Breast epithelium (tissue), 4 donors: ENCODE results near the gene RRP36. TPM values are rescaled to one million over a fixed set of nuclear protein-coding genes. Genes with fewer than 3 reads are reported as not detected.

Experiments
- DNase-seq, 2 donors: peaks; one replicate each; pipeline ENCODE4 v3.0.0-alpha.2; 2019; ENCODE audit warnings: low spot score in 2 of 2
- H3K27ac ChIP-seq, 2 donors: fragments of 200-600 bp; sonication (generic) in 1 of 2; one replicate each; pipeline ENCODE4 v1.5.1; 2016 to 2019; ENCODE audit warnings: mild to moderate bottlenecking in 1 of 2
- H3K27me3 ChIP-seq, 2 donors: fragments of 200-600 bp; sonication (generic) in 1 of 2; one replicate each; pipeline versions ENCODE4 v1.5.1 to v1.6.0; 2017 to 2019; ENCODE audit warnings: control low read depth in 1 of 2, mild to moderate bottlenecking in 1 of 2
- H3K36me3 ChIP-seq: fragments of 200-600 bp; one replicate; pipeline ENCODE4 v1.5.1; 2019
- H3K4me1 ChIP-seq, 2 donors: fragments of 200-600 bp; sonication (generic); one replicate each; pipeline ENCODE4 v1.5.1; 2016 to 2019; ENCODE audit warnings: control low read depth in 1 of 2
- H3K4me3 ChIP-seq, 3 donors: fragments of 200-600 bp; sonication (generic); 1 replicate in 2 of 3; 2 replicates in 1 of 3; pipeline ENCODE4 v1.5.1; 2016 to 2019; ENCODE audit warnings: mild to moderate bottlenecking in 3 of 3, moderate library complexity in 2 of 3
- H3K9me3 ChIP-seq, 2 donors: fragments of 200-600 bp; sonication (generic) in 1 of 2; one replicate each; pipeline ENCODE4 v1.5.1; 2016 to 2019; ENCODE audit warnings: control low read depth in 1 of 2
- CTCF ChIP-seq, 3 donors: fragments of 450-650 bp; IDR thresholded peaks; one replicate each; pipeline ENCODE4 v1.5.1; 2016 to 2017; ENCODE audit warnings: antibody characterized with exemption in 3 of 3, mild to moderate bottlenecking in 3 of 3, moderate library complexity in 3 of 3
- POLR2A ChIP-seq: fragments of 450-650 bp; IDR thresholded peaks from one replicate; pipeline ENCODE4 v1.6.1; 2016; ENCODE audit warnings: antibody characterized with exemption, mild to moderate bottlenecking, moderate library complexity
- POLR2AphosphoS5 ChIP-seq, 3 donors: sonication (generic); formaldehyde crosslinking; IDR thresholded peaks; one replicate each; pipeline ENCODE4 v1.6.1; 2017; ENCODE audit warnings: antibody characterized with exemption in 3 of 3
- intact Hi-C: fragments of 100-400 bp; cut with DNase I; formaldehyde crosslinking; loops from one replicate; pipeline ENCODE4 v1.15.1; 2023; ENCODE audit warnings: low total_unique reads
- total RNA-seq, 3 donors: library from RNA; depleted of rRNA; stranded (reverse); fragments of >200 nt; gene quantifications; one replicate each; pipeline ENCODE4 v1.1.0, GENCODE V29; 2016

RRP36 gene
- total RNA-seq, 3 donors from 2014 or later: 48.8 to 69.2 (median 56.3) TPM

- no peaks in the 10 kb centered on the region for H3K27me3 ChIP-seq
Measured at GRCh38 chr6:43043310-43043709, 21.9 kb downstream of the RRP36 start.

DNA sequence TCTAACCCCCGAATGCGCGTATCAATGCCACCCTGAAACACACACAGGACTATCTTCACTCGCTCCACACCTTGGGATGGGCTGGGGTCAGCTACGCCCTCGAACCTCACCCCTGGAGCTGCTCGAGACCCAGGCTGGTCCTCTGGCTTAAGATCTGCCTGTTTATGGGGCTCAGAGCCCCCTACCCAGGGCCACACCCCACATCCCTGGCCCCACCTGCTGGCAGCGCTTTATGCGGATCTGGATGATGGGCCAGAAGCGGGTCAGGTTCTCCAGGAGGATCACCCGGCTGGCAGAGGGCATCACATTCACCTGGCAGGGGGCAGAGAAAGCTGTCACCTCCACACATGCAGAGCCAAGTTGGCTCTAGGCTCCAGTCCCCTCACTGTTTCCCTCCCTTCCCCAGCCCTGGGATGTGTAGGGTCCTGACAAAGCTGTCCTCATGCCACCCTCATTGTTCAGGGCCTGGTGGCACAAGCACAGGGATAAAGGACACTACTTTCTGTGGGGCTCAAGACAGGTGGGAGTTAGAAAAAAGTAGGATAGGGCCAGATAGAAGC is 24.0 kb downstream of the RRP36 start:
- no peak for TF ChIP-seq POLR2A
- no peak for TF ChIP-seq POLR2AphosphoS5 (IDR thresholded peaks at IDR 0.05)
- no peak for TF ChIP-seq CTCF (IDR thresholded peaks at IDR 0.05)
- intact Hi-C loops: no loop called here
- Histone ChIP-seq H3K4me1 (no peaks in the 10 kb centered on the region), H3K27ac (no peak overlapping the region), H3K9me3 (no peaks in the 10 kb centered on the region), H3K4me3 (no peak overlapping the region), H3K27me3 (no peaks in the 10 kb centered on the region), H3K36me3 (no peaks in the 10 kb centered on the region)
- DNase-seq: no peak

More at GRCh38 chr6:43043310-43043709, 21.9 kb downstream of the RRP36 start:
- no peak overlapping the region for H3K4me3 ChIP-seq
- TF ChIP-seq CTCF (IDR thresholded peaks at IDR 0.05) (no peak), POLR2A (no peak), POLR2AphosphoS5 (IDR thresholded peaks at IDR 0.05) (no peak)
- DNase-seq: no peak
- no peaks in the 10 kb centered on the region for H3K9me3 ChIP-seq
- H3K27ac ChIP-seq: no peak overlapping the region
- no peaks in the 10 kb centered on the region for H3K36me3 ChIP-seq
- intact Hi-C loops: no loop called here
- no peaks in the 10 kb centered on the region for H3K4me1 ChIP-seq

DNA sequence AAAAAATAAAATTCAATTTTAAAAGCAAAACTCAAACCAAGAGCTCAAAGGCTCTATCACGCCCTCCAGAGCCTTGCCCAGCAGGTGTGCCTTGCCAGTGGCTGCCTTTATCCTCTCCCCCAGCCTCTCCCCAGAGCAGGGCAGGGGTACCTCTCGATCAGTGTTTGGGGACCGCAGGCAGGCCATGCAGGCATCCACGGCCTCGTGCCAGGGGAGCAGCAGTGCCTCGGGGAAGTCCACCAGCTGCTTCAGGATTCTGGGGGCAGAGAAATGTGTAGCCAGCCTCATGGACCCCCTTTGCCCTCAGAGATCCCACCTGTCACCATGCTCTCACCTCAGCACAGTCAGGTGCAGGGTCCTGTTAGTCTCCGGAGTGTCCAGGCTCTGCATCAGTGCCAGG is 26.6 kb downstream of the RRP36 start:
- Histone ChIP-seq H3K27ac (no peak overlapping the region), H3K4me3 (no peak overlapping the region), H3K9me3 (no peaks in the 10 kb centered on the region), H3K27me3 (no peaks in the 10 kb centered on the region), H3K4me1 (peaks cover 0 to 7% of the 10 kb centered on the region in 2 donors), H3K36me3 (no peaks in the 10 kb centered on the region)
- no peak for TF ChIP-seq CTCF (IDR thresholded peaks at IDR 0.05)
- TF ChIP-seq POLR2AphosphoS5 (IDR thresholded peaks at IDR 0.05): no peak
- no peak for TF ChIP-seq POLR2A
- no peak for DNase-seq
- intact Hi-C loops: no loop called here

DNA sequence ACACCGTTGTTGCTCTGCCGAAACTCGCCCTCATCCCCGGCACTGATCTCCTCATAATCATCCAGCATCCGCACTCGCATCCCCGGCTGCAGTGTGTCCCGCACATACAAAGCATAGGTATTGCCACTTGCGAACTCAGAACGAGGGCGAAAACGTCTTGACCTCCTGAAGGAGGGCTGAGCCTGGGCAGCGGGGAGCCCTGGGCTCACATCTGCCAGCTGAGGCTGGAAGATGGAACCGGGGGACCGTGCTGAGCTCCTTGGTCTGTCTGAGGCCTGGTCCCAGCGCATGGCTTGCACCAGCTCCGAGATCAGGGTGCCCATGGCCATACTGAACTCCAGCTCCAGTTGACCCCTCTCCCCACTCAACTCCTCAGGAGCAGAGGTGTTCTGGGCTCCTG is 29.6 kb downstream of the RRP36 start:
- intact Hi-C loops: no loop called here
- Histone ChIP-seq H3K27ac (no peak overlapping the region), H3K4me1 (peaks cover 0 to 9% of the 10 kb centered on the region in 2 donors), H3K36me3 (no peaks in the 10 kb centered on the region), H3K9me3 (no peaks in the 10 kb centered on the region), H3K4me3 (no peak overlapping the region), H3K27me3 (no peaks in the 10 kb centered on the region)
- TF ChIP-seq POLR2A (no peak), POLR2AphosphoS5 (IDR thresholded peaks at IDR 0.05) (no peak), CTCF (IDR thresholded peaks at IDR 0.05) (no peak)
- DNase-seq: no peak

GRCh38 chr6:43052225-43052841 is 30.9 kb downstream of the RRP36 start:
- no peaks in the 10 kb centered on the region for H3K36me3 ChIP-seq
- H3K9me3 ChIP-seq: no peaks in the 10 kb centered on the region
- DNase-seq: no peak
- H3K4me3 ChIP-seq: peak overlapping the region in 2 of 3 donors; percentile 60 to 88
- TF ChIP-seq POLR2AphosphoS5 (IDR thresholded peaks at IDR 0.05) (no peak), POLR2A (no peak), CTCF (IDR thresholded peaks at IDR 0.05) (no peak)
- intact Hi-C loops: no loop called here
- H3K4me1 ChIP-seq: peaks cover 0 to 9% of the 10 kb centered on the region in 2 donors
- H3K27ac ChIP-seq: peak overlapping the region; percentile 82 to 96
- H3K27me3 ChIP-seq: no peaks in the 10 kb centered on the region
